ENCODE results near the gene TMPRSS9.

Gene TMPRSS9

GRCh38 chr19:2372076-2372612, 12.1 kb downstream of the TMPRSS9 start:
- no peak overlapping the region for H3K14ac ChIP-seq (ENCODE audit: low read length)
- H2AFZ ChIP-seq (ENCODE audit: insufficient read depth, low read length, poor library complexity) = no peak overlapping the region
- no peak overlapping the region for H3K18ac ChIP-seq (ENCODE audit: low read length)
- no peak overlapping the region for H2BK120ac ChIP-seq (ENCODE audit: insufficient read depth, low read length, poor library complexity)
- H3K79me2 ChIP-seq (ENCODE audit: control insufficient read depth, insufficient read depth, low read length, poor library complexity) = no peaks in the 10 kb centered on the region
- no peak overlapping the region for H2BK12ac ChIP-seq (ENCODE audit: low read length)
- H3K4me1 ChIP-seq (ENCODE audit: control insufficient read depth in 1 of 2, insufficient read depth in 2 of 2, low read length in 2 of 2) = peaks cover 0 to 2% of the 10 kb centered on the region in 2 experiments
- no peaks in the 10 kb centered on the region for H3K27me3 ChIP-seq (ENCODE audit: insufficient read depth, low read length)
- H3K9me3 ChIP-seq (ENCODE audit: insufficient read depth, low read depth, low read length) = peaks cover 12% of the 10 kb centered on the region
- no peak overlapping the region for H4K12ac ChIP-seq (ENCODE audit: low read depth, low read length)
- no peaks in the 10 kb centered on the region for H3K79me1 ChIP-seq (ENCODE audit: low read length)
- H2AK5ac ChIP-seq (ENCODE audit: low read length) = no peak overlapping the region
- H3K4ac ChIP-seq (ENCODE audit: low read depth, low read length) = no peak overlapping the region
- H3K4me3 ChIP-seq (ENCODE audit: low read depth, low read length) = no peak overlapping the region
- no CpG with 5 or more reads among the region's 11 CpGs for WGBS (ENCODE audit: extremely low coverage, insufficient coverage, insufficient read length)
- peaks cover 0 to 3% of the 10 kb centered on the region in 2 experiments for H3K36me3 ChIP-seq (ENCODE audit: control insufficient read depth in 1 of 2, insufficient read depth in 2 of 2, low read length in 2 of 2)
- no peak overlapping the region for H3K23ac ChIP-seq (ENCODE audit: low read length)
- no peak overlapping the region for H4K8ac ChIP-seq (ENCODE audit: low read depth, low read length)
- no peak for DNase-seq
- no peak overlapping the region for H3K9ac ChIP-seq (ENCODE audit: low read length)
- H3K27ac ChIP-seq (ENCODE audit: low read depth, low read length) = no peak overlapping the region
- H2BK5ac ChIP-seq (ENCODE audit: low read depth, low read length, poor library complexity) = no peak overlapping the region
- no peak overlapping the region for H3K4me2 ChIP-seq (ENCODE audit: low read length)
- no peak overlapping the region for H4K91ac ChIP-seq (ENCODE audit: low read depth, low read length)

- Histone ChIP-seq H3K27me3 (ENCODE audit: insufficient read depth, low read length) (no peaks in the 10 kb centered on the region), H3K23ac (ENCODE audit: low read length) (no peak overlapping the region), H3K14ac (ENCODE audit: low read length) (no peak overlapping the region), H3K79me2 (ENCODE audit: control insufficient read depth, insufficient read depth, low read length, poor library complexity) (no peaks in the 10 kb centered on the region), H3K27ac (ENCODE audit: low read depth, low read length) (no peak overlapping the region), H2AK5ac (ENCODE audit: low read length) (no peak overlapping the region), H2BK12ac (ENCODE audit: low read length) (no peak overlapping the region), H3K4me1 (ENCODE audit: control insufficient read depth in 1 of 2, insufficient read depth in 2 of 2, low read length in 2 of 2) (peaks cover 0 to 2% of the 10 kb centered on the region in 2 experiments), H3K79me1 (ENCODE audit: low read length) (no peaks in the 10 kb centered on the region), H3K36me3 (ENCODE audit: control insufficient read depth in 1 of 2, insufficient read depth in 2 of 2, low read length in 2 of 2) (peaks cover 0 to 2% of the 10 kb centered on the region in 2 experiments), H4K12ac (ENCODE audit: low read depth, low read length) (no peak overlapping the region), H4K8ac (ENCODE audit: low read depth, low read length) (no peak overlapping the region), H3K4me2 (ENCODE audit: low read length) (no peak overlapping the region), H2BK120ac (ENCODE audit: insufficient read depth, low read length, poor library complexity) (no peak overlapping the region), H3K18ac (ENCODE audit: low read length) (no peak overlapping the region), H3K4me3 (ENCODE audit: low read depth, low read length) (no peak overlapping the region), H4K91ac (ENCODE audit: low read depth, low read length) (no peak overlapping the region), H3K9ac (ENCODE audit: low read length) (no peak overlapping the region), H2BK5ac (ENCODE audit: low read depth, low read length, poor library complexity) (no peak overlapping the region), H2AFZ (ENCODE audit: insufficient read depth, low read length, poor library complexity) (no peak overlapping the region), H3K9me3 (ENCODE audit: insufficient read depth, low read depth, low read length) (peaks cover 8% of the 10 kb centered on the region), H3K4ac (ENCODE audit: low read depth, low read length) (no peak overlapping the region)
- no peak for DNase-seq
- no CpG with 5 or more reads among the region's 13 CpGs for WGBS (ENCODE audit: extremely low coverage, insufficient coverage, insufficient read length)
These were observed 14.7 kb downstream of the TMPRSS9 start for GRCh38 chr19:2374808-2375207.

GRCh38 chr19:2375353-2376121, 15.5 kb downstream of the TMPRSS9 start:
- H3K18ac ChIP-seq (ENCODE audit: low read length) = no peak overlapping the region
- no peak overlapping the region for H2AFZ ChIP-seq (ENCODE audit: insufficient read depth, low read length, poor library complexity)
- no peaks in the 10 kb centered on the region for H3K27me3 ChIP-seq (ENCODE audit: insufficient read depth, low read length)
- no peaks in the 10 kb centered on the region for H3K79me1 ChIP-seq (ENCODE audit: low read length)
- no peak overlapping the region for H3K4ac ChIP-seq (ENCODE audit: low read depth, low read length)
- H2BK12ac ChIP-seq (ENCODE audit: low read length) = no peak overlapping the region
- no peak overlapping the region for H3K4me2 ChIP-seq (ENCODE audit: low read length)
- no peaks in the 10 kb centered on the region for H3K36me3 ChIP-seq (ENCODE audit: control insufficient read depth in 1 of 2, insufficient read depth in 2 of 2, low read length in 2 of 2)
- H4K12ac ChIP-seq (ENCODE audit: low read depth, low read length) = no peak overlapping the region
- no peaks in the 10 kb centered on the region for H3K79me2 ChIP-seq (ENCODE audit: control insufficient read depth, insufficient read depth, low read length, poor library complexity)
- no peak overlapping the region for H3K4me3 ChIP-seq (ENCODE audit: low read depth, low read length)
- no peak overlapping the region for H2BK5ac ChIP-seq (ENCODE audit: low read depth, low read length, poor library complexity)
- no peak overlapping the region for H3K27ac ChIP-seq (ENCODE audit: low read depth, low read length)
- no peak overlapping the region for H4K8ac ChIP-seq (ENCODE audit: low read depth, low read length)
- no peak overlapping the region for H4K91ac ChIP-seq (ENCODE audit: low read depth, low read length)
- peaks cover 0 to 2% of the 10 kb centered on the region in 2 experiments for H3K4me1 ChIP-seq (ENCODE audit: control insufficient read depth in 1 of 2, insufficient read depth in 2 of 2, low read length in 2 of 2)
- peaks cover 10% of the 10 kb centered on the region for H3K9me3 ChIP-seq (ENCODE audit: insufficient read depth, low read depth, low read length)
- no peak overlapping the region for H3K9ac ChIP-seq (ENCODE audit: low read length)
- no CpG with 5 or more reads among the region's 7 CpGs for WGBS (ENCODE audit: extremely low coverage, insufficient coverage, insufficient read length)
- no peak overlapping the region for H2BK120ac ChIP-seq (ENCODE audit: insufficient read depth, low read length, poor library complexity)
- DNase-seq = no peak
- H2AK5ac ChIP-seq (ENCODE audit: low read length) = no peak overlapping the region
- H3K23ac ChIP-seq (ENCODE audit: low read length) = no peak overlapping the region
- no peak overlapping the region for H3K14ac ChIP-seq (ENCODE audit: low read length)

GRCh38 chr19:2376784-2377519, 16.9 kb downstream of the TMPRSS9 start:
- WGBS (ENCODE audit: extremely low coverage, insufficient coverage, insufficient read length) = no CpG with 5 or more reads among the region's 15 CpGs
- peaks cover 0 to 1% of the 10 kb centered on the region in 2 experiments for H3K4me1 ChIP-seq (ENCODE audit: control insufficient read depth in 1 of 2, insufficient read depth in 2 of 2, low read length in 2 of 2)

More at GRCh38 chr19:2376784-2377519, 16.9 kb downstream of the TMPRSS9 start:
- DNase-seq = no peak
- Histone ChIP-seq H4K91ac (ENCODE audit: low read depth, low read length) (no peak overlapping the region), H2AFZ (ENCODE audit: insufficient read depth, low read length, poor library complexity) (no peak overlapping the region), H2BK5ac (ENCODE audit: low read depth, low read length, poor library complexity) (no peak overlapping the region), H2BK12ac (ENCODE audit: low read length) (no peak overlapping the region), H3K18ac (ENCODE audit: low read length) (no peak overlapping the region), H4K12ac (ENCODE audit: low read depth, low read length) (no peak overlapping the region), H3K27me3 (ENCODE audit: insufficient read depth, low read length) (no peaks in the 10 kb centered on the region), H3K9ac (ENCODE audit: low read length) (no peak overlapping the region), H3K4me2 (ENCODE audit: low read length) (no peak overlapping the region), H3K4me3 (ENCODE audit: low read depth, low read length) (no peak overlapping the region), H3K36me3 (ENCODE audit: control insufficient read depth in 1 of 2, insufficient read depth in 2 of 2, low read length in 2 of 2) (no peaks in the 10 kb centered on the region), H2BK120ac (ENCODE audit: insufficient read depth, low read length, poor library complexity) (no peak overlapping the region), H3K9me3 (ENCODE audit: insufficient read depth, low read depth, low read length) (peaks cover 8% of the 10 kb centered on the region), H3K23ac (ENCODE audit: low read length) (no peak overlapping the region), H3K14ac (ENCODE audit: low read length) (no peak overlapping the region), H2AK5ac (ENCODE audit: low read length) (no peak overlapping the region), H3K4ac (ENCODE audit: low read depth, low read length) (no peak overlapping the region), H4K8ac (ENCODE audit: low read depth, low read length) (no peak overlapping the region), H3K79me1 (ENCODE audit: low read length) (no peaks in the 10 kb centered on the region), H3K79me2 (ENCODE audit: control insufficient read depth, insufficient read depth, low read length, poor library complexity) (no peaks in the 10 kb centered on the region), H3K27ac (ENCODE audit: low read depth, low read length) (no peak overlapping the region)
